K562 (cell line): ENCODE results near the gene CERS5.

ENCODE experiments used
- CHD2 ChIP-seq: IDR thresholded peaks from 2 replicates; pipeline ENCODE4 v1.6.1; 2011; ENCODE audit warnings: low read depth, low read length
- HNRNPH1 ChIP-seq: fragments of 200-400 bp; formaldehyde crosslinking; optimal IDR thresholded peaks from 2 replicates; pipeline ENCODE3; 2017; ENCODE audit warnings: low read depth, mild to moderate bottlenecking, low read length, moderate library complexity
- TARDBP ChIP-seq: fragments of 450-650 bp; IDR thresholded peaks from 2 replicates; pipeline ENCODE4 v1.6.1; 2016
- TBL1XR1 ChIP-seq, 2 experiments: IDR thresholded peaks; 2 replicates each; pipeline ENCODE4 v1.6.1; 2012; ENCODE audit warnings: improper control_type of control experiment in 2 of 2, low read length in 2 of 2, mild to moderate bottlenecking in 1 of 2
- YBX1 ChIP-seq: fragments of 450-650 bp; IDR thresholded peaks from 2 replicates; pipeline ENCODE4 v1.7.1; 2016; ENCODE audit warnings: mild to moderate bottlenecking
- TF ChIP-seq, protein P1 (sequence below), 3 experiments: IDR thresholded peaks in 2 of 3; conservative IDR thresholded peaks in 1 of 3; 2 replicates each; pipeline ENCODE4 v1.5.1; 2011 to 2012; ENCODE audit warnings: low read length in 3 of 3, mild to moderate bottlenecking in 3 of 3, control low read depth in 2 of 3, improper control_type of control experiment in 1 of 3, inconsistent platforms in 1 of 3, low read depth in 1 of 3, mixed read lengths in 1 of 3, moderate library complexity in 1 of 3; ENCODE audit not compliant: insufficient read depth in 2 of 3

DNA sequence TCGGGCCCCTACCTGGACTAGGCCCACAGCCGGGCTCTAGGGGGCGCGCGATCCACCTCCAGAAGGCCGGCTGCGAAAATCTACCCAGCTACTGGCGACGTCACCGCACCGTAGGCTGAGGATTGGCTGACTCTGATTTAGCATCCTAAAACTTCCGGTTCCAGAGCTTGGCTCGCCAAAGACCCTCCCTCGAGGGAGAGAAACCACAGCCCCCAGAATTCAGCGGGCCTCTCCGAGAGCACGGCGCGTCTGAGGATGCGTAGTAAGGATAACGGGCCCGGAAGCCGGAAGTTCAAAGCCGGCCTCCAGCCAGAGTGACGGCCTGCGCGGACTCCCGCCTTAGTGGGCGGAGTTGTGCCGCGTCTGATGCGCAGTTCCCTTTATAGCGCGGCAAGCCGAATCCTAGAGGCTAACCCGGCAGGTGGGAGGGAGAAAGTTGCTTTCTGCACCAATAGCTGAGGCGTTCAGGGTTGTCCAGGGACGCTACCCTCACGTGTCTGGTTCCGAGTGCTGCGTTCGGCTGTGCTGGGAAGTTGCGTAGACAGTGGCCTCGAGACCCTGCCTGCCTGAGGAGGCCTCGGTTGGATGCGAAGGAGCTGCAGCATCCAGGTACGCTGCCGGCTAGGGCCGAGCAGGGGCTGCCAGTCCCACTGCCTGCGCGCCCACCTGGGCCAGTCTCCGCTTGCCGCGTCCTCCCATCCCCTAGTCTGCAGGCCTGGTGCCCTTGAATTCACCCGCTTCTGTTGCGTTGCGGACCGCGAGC is 55.3 kb downstream of the CERS5 start, which contains the start of gene COX14:
- peak in 1 of 2 experiments; percentile 27; a peak in 1 of 4 replicates for TF ChIP-seq TBL1XR1 (IDR thresholded peaks at IDR 0.05; ENCODE audit: low read length in 2 of 2)
- TF ChIP-seq CHD2: no peak; the same call in 1 of the 2 replicates
- no peak for TF ChIP-seq TARDBP
- no peak for TF ChIP-seq HNRNPH1
- TF ChIP-seq, protein P1, sequence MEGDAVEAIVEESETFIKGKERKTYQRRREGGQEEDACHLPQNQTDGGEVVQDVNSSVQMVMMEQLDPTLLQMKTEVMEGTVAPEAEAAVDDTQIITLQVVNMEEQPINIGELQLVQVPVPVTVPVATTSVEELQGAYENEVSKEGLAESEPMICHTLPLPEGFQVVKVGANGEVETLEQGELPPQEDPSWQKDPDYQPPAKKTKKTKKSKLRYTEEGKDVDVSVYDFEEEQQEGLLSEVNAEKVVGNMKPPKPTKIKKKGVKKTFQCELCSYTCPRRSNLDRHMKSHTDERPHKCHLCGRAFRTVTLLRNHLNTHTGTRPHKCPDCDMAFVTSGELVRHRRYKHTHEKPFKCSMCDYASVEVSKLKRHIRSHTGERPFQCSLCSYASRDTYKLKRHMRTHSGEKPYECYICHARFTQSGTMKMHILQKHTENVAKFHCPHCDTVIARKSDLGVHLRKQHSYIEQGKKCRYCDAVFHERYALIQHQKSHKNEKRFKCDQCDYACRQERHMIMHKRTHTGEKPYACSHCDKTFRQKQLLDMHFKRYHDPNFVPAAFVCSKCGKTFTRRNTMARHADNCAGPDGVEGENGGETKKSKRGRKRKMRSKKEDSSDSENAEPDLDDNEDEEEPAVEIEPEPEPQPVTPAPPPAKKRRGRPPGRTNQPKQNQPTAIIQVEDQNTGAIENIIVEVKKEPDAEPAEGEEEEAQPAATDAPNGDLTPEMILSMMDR (IDR thresholded peaks at IDR 0.05 in 2 of 3, conservative IDR thresholded peaks at IDR 0.05 in 1 of 3; ENCODE audit: insufficient read depth in 2 of 3, low read depth in 1 of 3, low read length in 3 of 3): peak; percentile 90 to 96 (median 95)
- no peak for TF ChIP-seq YBX1
